ENCODE measurements around the gene FAP. TPM values are rescaled to one million over a fixed set of nuclear protein-coding genes. Genes with fewer than 3 reads are reported as not detected.

The FAP gene
- total and polyA plus RNA-seq, 2 of the 8 experiments (the other 6 are each of a cell fraction or from before 2014, with no cell fraction given) = not detected

- Histone ChIP-seq H4K91ac (replicated peaks; ENCODE audit: insufficient read length, low read length) (no peak overlapping the region), H4K8ac (ENCODE audit: extremely low read depth, insufficient read depth, low read length) (no peak overlapping the region), H2AK5ac (ENCODE audit: low read depth, low read length) (no peak overlapping the region), H2BK20ac (ENCODE audit: low read length) (no peak overlapping the region), H4K5ac (ENCODE audit: insufficient read length, low read depth, low read length) (no peak overlapping the region), H4K20me1 (replicated peaks in 1 of 2; ENCODE audit: control insufficient read depth in 1 of 2, insufficient read depth in 2 of 2, low read length in 2 of 2) (no peaks in the 10 kb centered on the region), H3K4me1 (replicated peaks in 1 of 4; ENCODE audit: control insufficient read depth in 3 of 4, insufficient read depth in 4 of 4, low read length in 3 of 4) (no peaks in the 10 kb centered on the region), H3K27me3 (replicated peaks in 1 of 4; ENCODE audit: control insufficient read depth in 3 of 4, extremely low read depth in 1 of 4, insufficient read depth in 3 of 4, low read length in 3 of 4) (peaks cover 0 to 1% (median 0%) of the 10 kb centered on the region in 4 experiments; a peak in 2 of 7 replicates), H3K4me2 (ENCODE audit: insufficient read depth in 1 of 2, low read depth in 2 of 2, low read length in 2 of 2) (no peak overlapping the region), H3K36me3 (ENCODE audit: control insufficient read depth in 2 of 4, insufficient read depth in 4 of 4, low read length in 3 of 4) (no peaks in the 10 kb centered on the region), H3K56ac (replicated peaks; ENCODE audit: insufficient read length, low read depth, low read length) (no peak overlapping the region), H3K79me2 (ENCODE audit: control insufficient read depth in 1 of 2, insufficient read depth in 2 of 2, low read length in 2 of 2) (no peaks in the 10 kb centered on the region), H3K4ac (replicated peaks; ENCODE audit: insufficient read length, low read depth, low read length) (no peak overlapping the region), H3K23ac (ENCODE audit: insufficient read length) (no peak overlapping the region), H2AFZ (ENCODE audit: low read length) (no peak overlapping the region; the same call in 1 of the 2 replicates), H2BK120ac (replicated peaks; ENCODE audit: low read depth, low read length) (no peak overlapping the region), H3K23me2 (ENCODE audit: low read depth, low read length) (no peaks in the 10 kb centered on the region), H3K79me1 (ENCODE audit: low read depth, low read length) (no peaks in the 10 kb centered on the region), H2BK15ac (ENCODE audit: low read length) (no peak overlapping the region), H3K9ac (replicated peaks in 1 of 4; ENCODE audit: extremely low read depth in 1 of 4, low read depth in 3 of 4, low read length in 3 of 4) (no peak overlapping the region), H3K27ac (ENCODE audit: low read depth, low read length) (no peak overlapping the region), H2BK5ac (ENCODE audit: low read depth, low read length) (no peak overlapping the region), H3K4me3 (ENCODE audit: extremely low read depth in 1 of 4, insufficient read depth in 2 of 4, low read depth in 3 of 4, low read length in 4 of 4) (no peak overlapping the region), H3K9me3 (ENCODE audit: insufficient read depth in 2 of 2, low read depth in 1 of 2, low read length in 1 of 2) (no peaks in the 10 kb centered on the region), H3K14ac (ENCODE audit: insufficient read length) (no peak overlapping the region), H2BK12ac (ENCODE audit: low read depth, low read length) (no peak overlapping the region), H3K18ac (ENCODE audit: extremely low read depth, low read length) (no peak overlapping the region)
- DNase-seq (ENCODE audit: low read depth in 1 of 2, low spot score in 2 of 2) = no peak
- WGBS, 2 experiments (ENCODE audit: extremely low coverage in 1 of 2, insufficient coverage in 1 of 2, insufficient read length in 1 of 2, insufficient replicate concordance in 2 of 2, low coverage in 1 of 2, low lambda C conversion rate in 2 of 2, missing lambda C conversion rate in 1 of 2) = 72% methylated on average over 3 of the region's 3 CpGs; no CpG with 5 or more reads in 1 of the 2 experiments
- FAIRE-seq = no peak
- ChIA-PET POLR2A (ENCODE audit: partially characterized antibody) (no interaction called here), CTCF (ENCODE audit: partially characterized antibody) (interaction anchor here (0.6 to 1.8 kb wide), 4 partner anchors 29 to 46 kb away, joined by 3 to 7 read pairs (median 4); no protein-coding TSS in a partner anchor)
- TF ChIP-seq HDAC2 (IDR thresholded peaks at IDR 0.05; ENCODE audit: borderline replicate concordance in 1 of 2, low read depth in 2 of 2, low read length in 2 of 2) (no peak), EGR1 (IDR thresholded peaks at IDR 0.05; ENCODE audit: borderline replicate concordance, low read depth, low read length) (no peak), SAP30 (IDR thresholded peaks at IDR 0.05; ENCODE audit: insufficient read depth, insufficient replicate concordance, low read length) (no peak), SP4 (IDR thresholded peaks at IDR 0.05; ENCODE audit: low read length) (no peak), POLR2AphosphoS5 (IDR thresholded peaks at IDR 0.05; ENCODE audit: low read depth, low read length) (no peak), KDM4A (IDR thresholded peaks at IDR 0.05; ENCODE audit: low read depth, low read length, severe bottlenecking) (no peak), POLR2A (IDR thresholded peaks at IDR 0.05; ENCODE audit: control extremely low read depth in 1 of 2, low read depth in 2 of 2, low read length in 2 of 2) (no peak), CBX5 (IDR thresholded peaks at IDR 0.05; ENCODE audit: low read depth, low read length) (no peak)
These were observed 10.2 kb upstream of the FAP start for GRCh38 chr2:162253435-162253834.

Measured in H1 (cell line).